Dedifferentiated amniotic fluid mesenchymal stem cell (primary cell): ENCODE measurements around the gene ADAMTSL1.
"Not testable (repeated sequence)": the region's sequence is repeated elsewhere in the genome, so short reads cannot be mapped to it uniquely, and the experiment has no call there.

Source experiments
- DNase-seq: peaks from one replicate; pipeline ENCODE4 v3.0.0-alpha.2; 2016; ENCODE audit errors: extremely low spot score

ADAMTSL1 gene

GRCh38 chr9:18905883-18906629, 432.1 kb downstream of the ADAMTSL1 start:
- no peak for DNase-seq

GRCh38 chr9:18906656-18907395, 432.9 kb downstream of the ADAMTSL1 start:
- DNase-seq = no peak

- DNase-seq = no peak
Measured at GRCh38 chr9:18907927-18908625, 434.1 kb downstream of the ADAMTSL1 start.

GRCh38 chr9:18909140-18910018, 435.4 kb downstream of the ADAMTSL1 start:
- DNase-seq = no peak

- no peak for DNase-seq
Measured at GRCh38 chr9:18910435-18910834, 436.5 kb downstream of the ADAMTSL1 start.

- no peak for DNase-seq
Measured at GRCh38 chr9:18910916-18911315, 437.0 kb downstream of the ADAMTSL1 start.

- DNase-seq = no peak
Measured at GRCh38 chr9:18911714-18912342, 437.9 kb downstream of the ADAMTSL1 start.

- no peak for DNase-seq
Measured at GRCh38 chr9:18920141-18921084, 446.5 kb downstream of the ADAMTSL1 start.

GRCh38 chr9:18921366-18922075, 447.6 kb downstream of the ADAMTSL1 start:
- DNase-seq = peak; percentile 54

GRCh38 chr9:18922161-18922885, 448.4 kb downstream of the ADAMTSL1 start:
- DNase-seq = no peak

GRCh38 chr9:18923167-18923566, 449.2 kb downstream of the ADAMTSL1 start:
- DNase-seq = no peak

GRCh38 chr9:18923671-18924430, 449.9 kb downstream of the ADAMTSL1 start:
- no peak for DNase-seq

GRCh38 chr9:18925880-18926279, 451.9 kb downstream of the ADAMTSL1 start:
- DNase-seq = no peak

- DNase-seq = no peak
Measured at GRCh38 chr9:18926513-18926912, 452.6 kb downstream of the ADAMTSL1 start.

GRCh38 chr9:18928711-18929110, 454.8 kb downstream of the ADAMTSL1 start:
- no peak for DNase-seq

- not testable (repeated sequence) for DNase-seq
Measured at GRCh38 chr9:18930611-18931010, 456.7 kb downstream of the ADAMTSL1 start.

- DNase-seq = no peak
Measured at GRCh38 chr9:18935541-18935940, 461.6 kb downstream of the ADAMTSL1 start.
